NCI-H345 treated with DMSO at 0.1 percent for 48 hours (cell line): ENCODE results near the gene KIF6.
A peak's percentile ranks its signal among the peaks of the same experiment; 100 is the strongest.

ENCODE experiments used
- DNase-seq: peaks from one replicate; lab custom pipeline; 2025; ENCODE audit not compliant: unreplicated experiment; lab: John Stamatoyannopoulos, UW

The KIF6 gene

GRCh38 chr6:39602601-39603519, 122.3 kb downstream of the KIF6 start:
- peak; percentile 46 for DNase-seq

GRCh38 chr6:39599973-39600372, 125.2 kb downstream of the KIF6 start:
- no peak for DNase-seq

DNA sequence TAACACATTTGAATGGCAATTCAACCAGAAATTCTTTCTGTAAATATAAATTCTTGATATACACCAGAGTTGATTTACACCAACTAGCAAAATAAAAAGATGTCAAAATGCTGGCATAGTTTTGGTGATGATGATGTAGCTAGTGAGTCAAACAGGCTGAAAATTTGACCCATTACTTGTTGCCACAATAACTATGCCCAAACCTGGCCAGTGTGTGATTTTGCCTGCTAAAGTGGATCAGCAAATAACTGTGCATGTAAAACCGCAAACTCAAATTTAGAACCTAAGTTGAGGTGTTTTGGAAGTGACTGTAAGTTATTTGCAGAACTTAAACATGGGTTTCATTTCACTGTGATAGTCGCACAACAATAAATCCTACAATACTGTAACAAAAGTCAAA, 125.9 kb downstream of the KIF6 start:
- no peak for DNase-seq

DNA sequence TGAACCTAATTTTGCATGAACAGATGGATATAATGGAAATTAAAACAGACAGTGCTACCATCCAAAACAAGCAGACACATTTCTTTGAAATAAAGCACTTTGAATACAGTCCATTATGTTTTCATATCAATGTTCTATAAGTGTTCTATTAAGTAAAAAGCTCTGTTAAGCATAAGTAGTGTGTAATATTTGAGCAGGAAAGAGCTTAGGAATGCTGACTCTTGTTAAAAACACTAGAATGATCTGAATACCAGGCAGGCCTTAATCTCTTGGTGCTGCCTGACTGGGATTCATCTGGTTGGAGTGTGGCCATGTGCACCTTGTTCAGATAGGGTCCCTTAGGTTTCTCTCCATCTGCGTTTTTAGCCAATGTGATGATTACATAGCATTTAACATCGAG, 130.9 kb downstream of the KIF6 start:
- no peak for DNase-seq

- DNase-seq = no peak
These were observed 131.6 kb downstream of the KIF6 start for GRCh38 chr6:39593646-39594045.

DNA sequence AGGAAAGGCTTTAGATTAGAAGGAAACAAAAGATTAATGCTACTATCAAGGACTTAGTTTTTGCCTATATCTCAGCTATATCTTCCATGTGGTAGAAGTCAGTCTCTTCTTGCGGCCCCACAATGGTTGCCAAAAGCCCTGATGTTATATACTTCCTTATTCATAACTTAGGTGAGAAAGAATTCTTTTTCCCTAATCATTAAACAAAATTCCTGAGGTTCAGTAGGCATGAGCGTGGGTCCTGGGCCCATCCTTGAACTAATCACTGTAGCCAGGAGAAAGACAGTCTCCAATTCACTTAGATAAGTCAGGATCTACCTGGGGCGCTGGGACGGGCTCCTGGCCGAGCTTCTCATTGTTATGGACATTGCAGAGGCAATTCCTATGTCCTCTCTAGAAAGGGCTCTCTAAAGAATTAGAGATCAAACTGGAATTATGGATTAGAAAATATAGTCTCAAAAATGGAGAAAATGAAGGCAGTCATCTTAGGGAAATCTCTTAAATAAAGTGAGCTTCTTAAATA, 134.3 kb downstream of the KIF6 start:
- DNase-seq = no peak

GRCh38 chr6:39587080-39587479, 138.1 kb downstream of the KIF6 start:
- no peak for DNase-seq

GRCh38 chr6:39585641-39586040, 139.6 kb downstream of the KIF6 start:
- no peak for DNase-seq

- DNase-seq = no peak
These were observed 147.6 kb downstream of the KIF6 start for GRCh38 chr6:39577446-39578165.

GRCh38 chr6:39576556-39577303, 148.5 kb downstream of the KIF6 start:
- no peak for DNase-seq

GRCh38 chr6:39574991-39575390, 150.2 kb downstream of the KIF6 start:
- no peak for DNase-seq

GRCh38 chr6:39573541-39573940, 151.7 kb downstream of the KIF6 start:
- DNase-seq = no peak

- DNase-seq = no peak
These were observed 152.4 kb downstream of the KIF6 start for GRCh38 chr6:39572661-39573340.

DNA sequence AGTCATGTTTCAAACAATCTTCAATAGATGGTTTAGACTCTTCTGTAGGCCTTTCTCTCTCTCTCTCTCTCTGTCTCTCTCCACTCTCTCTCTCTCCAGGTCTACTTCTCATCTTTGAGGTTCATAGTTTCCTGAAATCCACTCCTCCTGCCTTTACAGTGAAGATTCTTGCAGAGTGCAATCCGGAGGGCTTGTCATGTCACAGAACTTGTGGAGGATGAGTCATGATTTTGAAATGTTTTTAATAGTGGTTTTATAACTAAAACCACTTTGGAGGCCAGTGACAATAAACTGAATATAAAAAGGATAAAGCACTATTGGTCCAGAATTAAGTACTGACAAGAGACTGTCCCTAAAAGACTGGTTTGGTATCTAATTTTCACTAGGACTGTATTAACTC, 156.3 kb downstream of the KIF6 start:
- DNase-seq = no peak

DNA sequence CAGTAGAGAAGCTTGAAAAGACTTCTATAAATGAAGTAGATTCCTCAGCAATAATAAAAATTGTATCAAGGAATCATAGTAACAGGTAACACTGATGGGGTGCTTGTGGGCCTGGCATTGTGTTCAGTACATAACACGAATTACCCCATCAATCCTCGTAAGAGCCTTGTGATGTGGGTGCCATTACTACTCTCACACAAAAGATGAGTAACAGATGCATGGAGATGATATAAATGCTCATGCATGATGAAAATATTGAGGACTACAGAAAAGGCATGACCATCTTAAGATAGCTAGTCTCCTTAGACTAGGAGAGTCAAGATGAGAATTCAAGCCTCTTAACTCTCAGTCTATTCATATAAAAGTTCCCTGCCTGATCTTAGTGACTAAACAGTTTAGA, 158.1 kb downstream of the KIF6 start:
- no peak for DNase-seq

- DNase-seq = no peak
These were observed 158.8 kb downstream of the KIF6 start for GRCh38 chr6:39566456-39566855.

DNA sequence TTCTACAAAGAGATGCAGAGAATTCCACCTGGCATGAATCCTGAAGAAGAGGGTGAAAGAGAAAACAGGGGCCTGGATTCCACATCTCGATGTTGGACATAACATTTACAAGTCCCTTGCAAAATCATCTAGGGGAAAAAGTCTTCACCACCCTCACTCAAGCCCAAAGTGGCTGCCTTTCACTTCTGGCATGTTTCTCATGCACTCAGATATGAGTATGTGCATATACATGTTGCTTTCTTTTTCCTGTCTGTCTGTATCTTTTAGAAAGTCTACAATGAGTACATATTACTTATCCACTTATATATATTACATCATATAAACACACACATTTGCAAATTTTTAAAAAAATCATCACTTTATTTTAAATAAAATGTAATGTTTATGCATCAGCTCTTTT, 159.3 kb downstream of the KIF6 start:
- no peak for DNase-seq

DNA sequence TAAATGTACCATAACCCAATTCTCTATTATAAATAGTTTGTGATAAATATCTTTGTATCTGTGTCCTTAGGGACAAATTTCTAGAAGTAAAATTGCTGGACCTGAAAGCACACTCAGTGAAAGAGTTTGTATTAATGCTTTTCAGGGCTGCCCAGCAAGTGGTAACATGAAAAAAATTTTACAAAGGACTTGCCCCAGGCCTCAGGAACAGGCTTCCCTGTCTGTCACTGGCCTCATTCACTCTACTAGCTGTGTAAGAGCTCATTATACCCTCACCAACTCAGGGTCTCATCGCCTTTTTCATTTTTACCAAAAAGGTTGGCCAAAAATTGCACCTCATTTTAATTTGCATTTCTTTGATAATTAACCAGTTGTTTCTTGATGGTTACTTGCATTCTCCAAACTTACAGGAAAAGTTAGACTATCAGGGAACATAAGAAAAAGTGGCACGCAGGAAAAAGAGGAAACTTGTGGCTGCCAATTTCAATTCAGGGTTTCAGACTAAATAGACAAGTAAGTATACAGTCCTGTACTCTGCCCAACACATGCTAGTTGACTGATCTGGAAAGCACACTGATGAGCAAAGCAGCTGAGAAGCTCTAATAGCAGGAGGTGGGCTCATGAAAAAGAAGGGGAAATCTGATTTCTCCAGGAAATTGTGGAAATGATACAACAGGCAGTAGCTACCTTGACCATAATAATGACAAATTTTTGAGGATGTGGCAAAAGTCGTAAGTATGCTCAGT, 161.5 kb downstream of the KIF6 start:
- DNase-seq = no peak

- no peak for DNase-seq
These were observed 163.5 kb downstream of the KIF6 start for GRCh38 chr6:39561536-39562266.
